ENCODE results near the gene LAMTOR3.

The LAMTOR3 gene

GRCh38 chr4:99875071-99875470, 19.2 kb downstream of the LAMTOR3 start:
- DNase-seq (ENCODE audit: low spot score) = no peak
- TF ChIP-seq CTCF (IDR thresholded peaks at IDR 0.05; ENCODE audit: borderline replicate concordance, control extremely low read depth, extremely low read depth, insufficient read depth, missing control alignments) = no peak
- in situ Hi-C loops (cut with MboI; ENCODE audit: low sequenced_read_pairs, unreplicated experiment) = loop anchor here (5.0 to 10.0 kb wide), 2 partner anchors 63 to 320 kb away; no protein-coding TSS in a partner anchor

- DNase-seq (ENCODE audit: low spot score) = no peak
- TF ChIP-seq CTCF (IDR thresholded peaks at IDR 0.05; ENCODE audit: borderline replicate concordance, control extremely low read depth, extremely low read depth, insufficient read depth, missing control alignments) = no peak
Measured at GRCh38 chr4:99872570-99872969, 21.7 kb downstream of the LAMTOR3 start.

GRCh38 chr4:99868126-99868596, 26.1 kb downstream of the LAMTOR3 start:
- no peak for DNase-seq (ENCODE audit: low spot score)
- TF ChIP-seq CTCF (IDR thresholded peaks at IDR 0.05; ENCODE audit: borderline replicate concordance, control extremely low read depth, extremely low read depth, insufficient read depth, missing control alignments) = no peak
- in situ Hi-C loops (cut with MboI; ENCODE audit: low sequenced_read_pairs, unreplicated experiment) = no loop called here

More at GRCh38 chr4:99872570-99872969, 21.7 kb downstream of the LAMTOR3 start:
- in situ Hi-C loops (cut with MboI; ENCODE audit: low sequenced_read_pairs, unreplicated experiment) = loop anchor here (10.0 kb wide), 1 partner anchor 318 kb away; no protein-coding TSS in a partner anchor

- in situ Hi-C loops (cut with MboI; ENCODE audit: low sequenced_read_pairs, unreplicated experiment) = no loop called here
- no peak for DNase-seq (ENCODE audit: low spot score)
- no peak for TF ChIP-seq CTCF (IDR thresholded peaks at IDR 0.05; ENCODE audit: borderline replicate concordance, control extremely low read depth, extremely low read depth, insufficient read depth, missing control alignments)
Measured at GRCh38 chr4:99863804-99864203, 30.4 kb downstream of the LAMTOR3 start.

- in situ Hi-C loops (cut with MboI; ENCODE audit: low sequenced_read_pairs, unreplicated experiment) = no loop called here
- no peak for TF ChIP-seq CTCF (IDR thresholded peaks at IDR 0.05; ENCODE audit: borderline replicate concordance, control extremely low read depth, extremely low read depth, insufficient read depth, missing control alignments)
- DNase-seq (ENCODE audit: low spot score) = no peak
Measured at GRCh38 chr4:99861120-99861905, 32.9 kb downstream of the LAMTOR3 start.

GRCh38 chr4:99860521-99860920, 33.7 kb downstream of the LAMTOR3 start:
- TF ChIP-seq CTCF (IDR thresholded peaks at IDR 0.05; ENCODE audit: borderline replicate concordance, control extremely low read depth, extremely low read depth, insufficient read depth, missing control alignments) = no peak
- DNase-seq (ENCODE audit: low spot score) = no peak
- in situ Hi-C loops (cut with MboI; ENCODE audit: low sequenced_read_pairs, unreplicated experiment) = no loop called here

Measured in GM13976 (cell line).